OCI-LY3 (cell line): ENCODE measurements around the gene PTPRC.

ENCODE experiments used
- H2AFZ ChIP-seq: fragments of 200-600, 300-600 bp; shearing (Covaris generic); 2 replicates; pipeline ENCODE4 v1.6.0; 2014; ENCODE audit warnings: antibody characterized with exemption, low read depth, low read length
- H3K27ac ChIP-seq: fragments of 200-600, 300-600 bp; sonication (generic); 2 replicates; pipeline ENCODE4 v1.5.1; 2014; ENCODE audit warnings: mild to moderate bottlenecking, low read length, moderate library complexity, mixed read lengths
- H3K27me3 ChIP-seq: fragments of 200-600, 300-600 bp; sonication (generic); 2 replicates; pipeline ENCODE4 v1.6.1; 2014; ENCODE audit warnings: low read depth, low read length, mixed read lengths
- H3K36me3 ChIP-seq: fragments of 200-600, 300-600 bp; sonication (generic); replicated peaks from 2 replicates; pipeline ENCODE3; 2014; ENCODE audit warnings: low read depth, low read length, mixed read lengths
- H3K4me1 ChIP-seq: fragments of 300-600, 200-600 bp; sonication (generic); 2 replicates; pipeline ENCODE4 v1.6.1; 2014; ENCODE audit warnings: low read length, mixed read lengths
- H3K4me2 ChIP-seq: fragments of 200-600, 300-600 bp; sonication (generic); 2 replicates; pipeline ENCODE4 v1.6.1; 2014; ENCODE audit warnings: low read length, mixed read lengths
- H3K4me3 ChIP-seq: fragments of 300-600, 200-600 bp; sonication (generic); 2 replicates; pipeline ENCODE4 v1.5.1; 2014; ENCODE audit warnings: antibody characterized with exemption, mild to moderate bottlenecking, low read length, moderate library complexity
- H3K79me2 ChIP-seq: fragments of 300-600, 200-600 bp; shearing (Covaris generic); 2 replicates; pipeline ENCODE4 v1.6.1; 2014; ENCODE audit warnings: mild to moderate bottlenecking, low read length, mixed read lengths
- H3K9ac ChIP-seq: fragments of 300-600, 200-600 bp; shearing (Covaris generic); 2 replicates; pipeline ENCODE4 v1.6.0; 2014; ENCODE audit warnings: mild to moderate bottlenecking, low read length, moderate library complexity
- H3K9me3 ChIP-seq: fragments of 200-600, 300-600 bp; shearing (Covaris generic); 2 replicates; pipeline ENCODE4 v1.6.1; 2014; ENCODE audit warnings: low read length, mixed read lengths; ENCODE audit not compliant: insufficient read depth
- H4K20me1 ChIP-seq: fragments of 200-600, 300-600 bp; sonication (generic); 2 replicates; pipeline ENCODE4 v1.6.1; 2016; ENCODE audit warnings: low read length, mixed read lengths; ENCODE audit not compliant: insufficient read depth
- CTCF ChIP-seq: fragments of 200-600, 300-600 bp; sonication (generic); IDR thresholded peaks from 2 replicates; pipeline ENCODE4 v1.5.1; 2014; ENCODE audit warnings: antibody characterized with exemption, low read length, low read depth
- EZH2phosphoT487 ChIP-seq: fragments of 200-600 bp; shearing (Covaris generic); IDR thresholded peaks from 2 replicates; pipeline ENCODE4 v1.6.1; 2018; ENCODE audit warnings: antibody characterized with exemption, mixed run types, low read depth

The PTPRC gene

GRCh38 chr1:198632007-198632406 lies 6.8 kb upstream of the PTPRC start:
- Histone ChIP-seq H3K9me3 (no peaks in the 10 kb centered on the region), H2AFZ (no peak overlapping the region), H3K36me3 (no peaks in the 10 kb centered on the region), H3K27me3 (no peaks in the 10 kb centered on the region), H3K79me2 (no peaks in the 10 kb centered on the region), H3K4me2 (no peak overlapping the region), H3K9ac (no peak overlapping the region), H3K4me1 (peaks cover 38% of the 10 kb centered on the region), H3K4me3 (no peak overlapping the region), H3K27ac (no peak overlapping the region), H4K20me1 (no peaks in the 10 kb centered on the region)
- TF ChIP-seq EZH2phosphoT487 (no peak), CTCF (no peak)

- peak overlapping the region; percentile 18; the same call in 1 of the 2 replicates for H3K9ac ChIP-seq
- no peaks in the 10 kb centered on the region for H4K20me1 ChIP-seq
- H3K4me2 ChIP-seq = peak overlapping the region; percentile 47
- peaks cover 48% of the 10 kb centered on the region for H3K4me1 ChIP-seq
- H3K4me3 ChIP-seq = peak overlapping the region; percentile 10; the same call in 1 of the 2 replicates
- H3K36me3 ChIP-seq = no peaks in the 10 kb centered on the region
- TF ChIP-seq CTCF = no peak; the same call in 1 of the 2 replicates
- TF ChIP-seq EZH2phosphoT487 = no peak
- H3K79me2 ChIP-seq = no peaks in the 10 kb centered on the region
- no peaks in the 10 kb centered on the region for H3K9me3 ChIP-seq
- H2AFZ ChIP-seq = peak overlapping the region; percentile 79
- no peaks in the 10 kb centered on the region for H3K27me3 ChIP-seq
- peak overlapping the region; percentile 69 for H3K27ac ChIP-seq
Measured at GRCh38 chr1:198633675-198634121, 5.1 kb upstream of the PTPRC start.

GRCh38 chr1:198635964-198636363 lies 2.9 kb upstream of the PTPRC start:
- Histone ChIP-seq H4K20me1 (no peaks in the 10 kb centered on the region), H3K27me3 (no peaks in the 10 kb centered on the region), H3K9me3 (no peaks in the 10 kb centered on the region), H3K9ac (no peak overlapping the region), H3K4me2 (no peak overlapping the region), H3K4me1 (peaks cover 51% of the 10 kb centered on the region), H2AFZ (no peak overlapping the region), H3K27ac (no peak overlapping the region), H3K4me3 (no peak overlapping the region), H3K36me3 (no peaks in the 10 kb centered on the region), H3K79me2 (peaks cover 20% of the 10 kb centered on the region)
- TF ChIP-seq CTCF (no peak), EZH2phosphoT487 (no peak)

- Histone ChIP-seq H3K4me3 (no peak overlapping the region), H3K79me2 (peaks cover 24% of the 10 kb centered on the region), H3K9me3 (no peaks in the 10 kb centered on the region), H3K4me1 (peaks cover 55% of the 10 kb centered on the region), H3K36me3 (no peaks in the 10 kb centered on the region), H3K4me2 (no peak overlapping the region), H3K27ac (peak overlapping the region; percentile 11; the same call in 1 of the 2 replicates), H3K9ac (no peak overlapping the region), H3K27me3 (no peaks in the 10 kb centered on the region), H4K20me1 (no peaks in the 10 kb centered on the region), H2AFZ (peak overlapping the region; percentile 64; the same call in 1 of the 2 replicates)
- TF ChIP-seq CTCF = no peak
- no peak for TF ChIP-seq EZH2phosphoT487
Measured at GRCh38 chr1:198636391-198636790, 2.4 kb upstream of the PTPRC start.
